Stimulated activated CD4-positive, alpha-beta T cell treated with anti-CD3 and anti-CD28 coated beads, Interleukin-12 subunit alpha, Interleukin-12 subunit beta, amount 100 ng/mL, for 48 hours (primary cell): Measurements from ENCODE around the gene LIM2.

Experiments
- DNase-seq, 3 donors: peaks; one replicate each; pipeline ENCODE4 v3.0.0-alpha.2; 2020; ENCODE audit warnings: low read depth in 2 of 3, low spot score in 1 of 3

LIM2 gene

DNA sequence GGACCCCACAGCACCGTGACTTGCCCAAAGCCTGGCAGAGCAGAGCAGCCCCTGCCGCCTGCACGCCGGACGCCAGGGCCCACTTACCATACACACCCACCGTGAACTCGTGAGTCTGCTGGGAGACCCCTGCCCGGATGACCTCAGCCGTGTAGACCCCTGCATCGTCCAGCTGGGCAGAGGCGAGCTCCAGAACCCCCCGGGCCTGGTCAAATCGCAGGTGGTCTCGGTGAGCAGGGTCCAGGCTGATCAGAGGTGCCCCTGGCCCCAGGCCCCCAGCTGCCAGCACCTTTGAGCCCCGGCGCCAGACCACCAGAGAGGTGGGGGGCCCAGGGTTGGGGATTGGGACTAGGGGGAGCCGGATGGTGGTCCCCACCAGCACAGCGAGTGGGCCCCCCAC is 46.7 kb downstream of the LIM2 start:
- DNase-seq: no peak

DNA sequence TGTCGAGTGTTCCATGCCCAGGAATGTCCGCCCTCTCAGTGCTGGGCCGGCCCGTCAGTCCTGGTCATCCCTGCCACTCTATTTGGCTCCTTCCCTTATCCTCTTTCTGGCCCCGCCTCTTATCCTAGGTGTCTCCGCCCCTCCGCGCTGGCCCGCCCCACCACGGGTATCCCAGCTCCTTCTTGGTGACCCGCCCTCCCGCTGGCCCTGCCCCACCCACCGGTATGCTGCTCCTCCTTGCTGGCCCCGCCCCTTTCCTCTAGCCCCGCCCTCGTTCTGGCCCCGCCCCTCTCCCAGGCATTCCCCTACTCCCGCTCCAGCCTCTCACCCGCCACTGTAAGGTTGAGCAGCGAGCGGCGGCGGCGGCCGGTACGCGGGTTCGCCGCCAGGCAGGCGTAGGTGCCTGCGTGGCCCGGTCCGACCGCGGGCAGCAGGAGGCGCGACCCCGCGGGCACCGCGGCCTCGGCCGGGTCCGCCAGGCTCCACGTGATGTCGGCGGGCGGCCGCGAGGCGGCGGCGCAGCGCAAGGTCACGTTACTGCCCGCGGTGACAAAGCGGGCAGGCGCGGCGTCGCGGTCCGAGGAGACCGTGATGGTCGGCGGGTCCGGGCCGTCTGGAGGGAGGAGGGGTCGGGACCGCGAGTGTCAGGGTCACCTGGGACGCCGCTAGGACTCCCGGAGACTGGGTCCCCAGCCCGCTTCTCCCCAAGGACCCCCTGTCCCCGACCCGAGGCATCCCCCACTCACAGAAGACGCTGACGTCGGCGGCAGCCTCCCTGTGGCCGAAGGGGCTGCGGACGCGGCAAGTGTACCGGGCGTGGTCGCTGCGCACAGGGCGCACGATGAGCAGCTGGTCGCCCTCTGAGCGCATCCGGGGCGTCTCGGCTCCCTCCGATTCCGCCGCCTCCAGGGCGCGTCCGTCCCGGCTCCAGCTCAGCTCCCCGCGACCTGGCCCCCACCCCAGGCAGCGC is 47.8 kb downstream of the LIM2 start:
- peak; percentile 96 to 98 (median 98) for DNase-seq

- DNase-seq: no peak
Measured at GRCh38 chr19:51339313-51339686, 48.5 kb downstream of the LIM2 start.

DNA sequence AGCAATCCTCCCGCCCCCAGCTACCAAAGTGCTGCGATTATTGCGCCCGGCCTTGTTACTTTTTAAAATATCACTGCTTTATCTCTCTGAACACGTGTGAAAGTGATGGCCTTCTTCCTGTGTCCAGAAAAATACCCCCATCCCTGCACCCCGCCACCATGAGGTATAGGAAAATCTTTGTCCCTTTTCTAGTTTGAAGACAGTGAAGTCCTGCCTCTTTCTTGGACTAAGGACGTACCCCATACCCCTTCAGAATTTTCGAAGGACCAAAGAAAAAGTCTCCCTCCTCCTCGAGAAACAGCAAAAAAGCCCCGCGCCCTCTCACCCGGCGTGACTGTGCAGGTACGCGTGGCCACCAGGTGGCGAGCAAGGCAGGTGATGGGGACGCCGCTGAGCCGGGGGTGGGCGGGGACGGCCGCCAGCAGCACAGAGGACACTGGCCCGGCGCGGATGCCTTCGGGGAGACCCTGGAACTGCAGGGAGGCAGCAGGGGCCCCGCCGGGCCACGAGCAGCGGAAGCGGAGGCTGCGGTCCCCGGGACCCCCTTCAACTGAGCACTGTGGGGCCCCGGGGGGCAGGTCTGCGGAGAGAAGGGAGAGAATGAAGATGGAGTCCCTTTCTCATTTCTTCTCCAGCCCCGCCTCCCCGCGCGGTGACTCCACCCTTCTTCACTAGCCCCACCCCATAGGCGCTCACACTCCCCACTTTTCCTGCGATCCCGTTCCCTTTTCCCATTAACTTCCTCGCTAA is 49.0 kb downstream of the LIM2 start:
- peak; percentile 78 to 87 (median 83) for DNase-seq

DNA sequence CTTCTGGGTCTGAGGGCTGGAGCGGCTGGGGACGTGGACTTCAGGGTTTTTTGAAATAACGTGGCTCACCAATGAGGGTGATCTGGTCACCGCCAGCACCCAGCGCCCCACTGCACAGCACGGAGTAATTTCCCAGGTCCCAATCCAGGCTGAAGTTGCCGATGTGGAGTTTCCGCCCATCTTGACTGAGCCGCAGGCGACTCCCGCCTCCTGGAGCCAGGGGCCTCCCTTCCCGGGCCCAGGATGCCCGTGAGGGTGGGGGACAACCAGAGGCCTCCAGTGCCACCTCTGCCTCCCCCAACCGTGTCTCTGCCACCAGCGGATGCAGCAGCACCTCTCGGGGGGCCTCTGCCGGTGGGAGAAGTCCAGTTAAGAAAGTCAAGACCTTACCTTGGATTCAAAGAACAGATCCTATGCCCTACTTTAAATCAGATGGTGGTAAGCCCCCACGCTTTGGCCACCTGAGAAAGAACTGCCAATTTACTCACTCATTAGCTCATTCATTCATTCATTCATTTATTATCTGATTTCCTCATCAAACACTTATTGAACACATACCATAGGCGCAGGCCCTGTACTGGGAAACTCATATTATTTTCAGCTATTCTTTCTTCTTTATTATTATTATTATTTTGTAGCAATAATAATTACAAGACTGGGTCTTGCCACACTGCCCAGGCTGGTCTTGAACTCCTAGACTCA is 49.8 kb downstream of the LIM2 start:
- no peak for DNase-seq

DNA sequence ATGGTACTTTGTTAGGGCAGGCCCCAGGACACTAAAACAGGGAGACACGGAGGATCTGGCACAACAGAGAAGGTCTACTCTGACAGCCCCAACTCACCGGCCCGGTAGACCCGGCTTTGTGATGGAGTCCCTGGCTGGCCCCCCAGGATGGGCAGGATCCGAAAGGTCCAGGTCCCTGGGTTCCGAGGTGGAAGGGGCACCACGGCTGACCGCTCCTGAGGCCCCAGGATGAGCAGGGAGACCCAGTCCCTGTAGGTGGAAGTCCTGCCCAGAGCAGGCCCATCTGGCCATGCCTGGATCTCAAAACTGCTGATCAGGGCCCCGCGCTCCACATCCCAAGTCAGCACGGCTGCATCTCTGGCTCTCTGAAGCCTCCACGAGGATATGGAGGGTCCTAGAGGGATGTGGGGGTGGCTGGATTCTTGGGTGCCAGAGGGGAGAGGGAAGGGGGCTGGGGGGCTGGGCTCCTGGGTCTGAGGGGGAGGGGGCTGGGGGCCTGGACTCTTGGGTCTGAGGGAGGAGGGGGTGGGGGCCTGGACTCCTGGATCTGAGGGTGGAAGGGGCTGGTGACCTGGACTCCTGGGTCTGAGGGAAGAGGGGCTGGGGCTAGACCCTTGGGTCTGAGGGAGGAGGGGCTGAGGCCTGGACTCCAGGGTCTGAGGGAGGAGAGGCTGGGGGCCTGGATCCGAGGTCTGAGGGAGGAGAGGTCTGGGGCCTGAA is 50.5 kb downstream of the LIM2 start:
- DNase-seq: no peak

DNA sequence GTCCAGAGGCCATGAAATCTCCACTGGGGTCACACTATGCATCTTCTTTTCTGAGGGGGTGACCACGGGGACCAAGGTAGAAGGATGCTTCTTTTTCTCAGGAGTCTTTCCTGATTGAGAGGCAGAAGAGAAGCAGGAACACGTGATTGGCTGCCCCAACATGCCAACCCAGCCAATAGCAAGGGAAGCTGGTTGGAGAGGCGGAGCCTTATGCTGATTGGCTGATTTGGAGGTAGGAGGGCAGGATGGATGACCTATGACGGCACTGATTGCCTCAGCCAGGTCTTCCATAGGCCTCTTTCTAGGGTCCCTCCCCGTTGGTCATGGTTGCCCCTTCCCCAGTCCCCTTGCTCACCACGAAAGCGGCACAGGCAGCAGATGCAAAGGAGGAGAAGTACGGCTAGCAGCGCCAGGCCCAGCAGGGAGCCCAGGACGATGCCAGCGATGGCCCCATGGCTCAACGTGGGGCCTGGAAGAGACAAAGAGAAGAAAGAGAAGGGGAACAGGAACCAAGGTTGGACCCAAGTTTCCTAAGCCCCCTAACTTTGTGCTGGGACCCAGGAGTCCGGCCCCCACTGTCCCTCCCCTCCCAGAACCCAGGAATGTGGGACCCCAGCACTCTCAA is 53.8 kb downstream of the LIM2 start:
- DNase-seq: peak in 1 of 3 donors; percentile 25

DNA sequence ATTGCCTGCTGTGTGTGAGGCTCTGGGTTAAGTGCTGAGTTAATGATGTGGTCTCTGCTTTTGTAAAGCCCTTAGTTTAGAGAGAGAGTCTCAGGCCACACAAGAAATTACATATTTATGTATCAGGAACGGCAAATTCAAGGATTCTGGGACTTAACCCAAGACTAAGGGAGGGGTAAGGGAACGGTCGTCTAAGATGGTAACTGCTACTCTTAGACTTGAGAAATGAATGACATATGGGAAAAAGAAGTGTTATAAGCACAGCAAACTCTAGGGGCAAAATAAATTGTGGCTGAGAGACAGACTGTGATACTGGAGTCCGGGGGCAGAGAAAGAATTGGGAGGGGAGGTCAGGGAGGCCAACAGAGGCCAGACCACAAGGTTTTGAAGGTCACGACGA is 56.1 kb downstream of the LIM2 start:
- DNase-seq: no peak

- no peak for DNase-seq
Measured at GRCh38 chr19:51331193-51331592, 56.6 kb downstream of the LIM2 start.

DNA sequence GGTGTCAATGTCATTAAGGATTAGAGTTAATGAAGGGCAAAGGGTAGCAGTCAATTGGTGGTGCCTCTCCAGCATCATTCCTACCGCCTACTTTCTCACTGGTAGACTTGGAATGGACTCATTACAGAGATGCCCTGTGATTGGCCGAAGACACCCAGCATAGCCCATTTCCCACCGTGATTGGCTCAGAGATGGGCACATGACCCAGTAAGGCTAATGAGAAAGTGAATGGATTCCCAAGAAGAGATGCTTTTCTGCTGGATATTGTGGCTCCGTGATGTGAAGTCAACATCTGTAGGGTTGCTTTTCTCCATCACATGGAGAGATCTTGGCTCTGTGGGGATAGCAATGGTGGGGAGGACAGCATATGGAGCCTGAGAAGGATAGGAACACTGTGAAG is 57.4 kb downstream of the LIM2 start:
- DNase-seq: no peak
